Breast epithelium (tissue), 4 donors: ENCODE measurements around the gene DBNDD1. TPM values are rescaled to one million over a fixed set of nuclear protein-coding genes. Genes with fewer than 3 reads are reported as not detected.

Source experiments
- DNase-seq, 2 donors: peaks; one replicate each; pipeline ENCODE4 v3.0.0-alpha.2; 2019; ENCODE audit warnings: low spot score in 2 of 2
- H3K27ac ChIP-seq, 2 donors: fragments of 200-600 bp; sonication (generic) in 1 of 2; one replicate each; pipeline ENCODE4 v1.5.1; 2016 to 2019; ENCODE audit warnings: mild to moderate bottlenecking in 1 of 2
- H3K27me3 ChIP-seq, 2 donors: fragments of 200-600 bp; sonication (generic) in 1 of 2; one replicate each; pipeline versions ENCODE4 v1.5.1 to v1.6.0; 2017 to 2019; ENCODE audit warnings: control low read depth in 1 of 2, mild to moderate bottlenecking in 1 of 2
- H3K36me3 ChIP-seq: fragments of 200-600 bp; one replicate; pipeline ENCODE4 v1.5.1; 2019
- H3K4me1 ChIP-seq, 2 donors: fragments of 200-600 bp; sonication (generic); one replicate each; pipeline ENCODE4 v1.5.1; 2016 to 2019; ENCODE audit warnings: control low read depth in 1 of 2
- H3K4me3 ChIP-seq, 3 donors: fragments of 200-600 bp; sonication (generic); 1 replicate in 2 of 3; 2 replicates in 1 of 3; pipeline ENCODE4 v1.5.1; 2016 to 2019; ENCODE audit warnings: mild to moderate bottlenecking in 3 of 3, moderate library complexity in 2 of 3
- H3K9me3 ChIP-seq, 2 donors: fragments of 200-600 bp; sonication (generic) in 1 of 2; one replicate each; pipeline ENCODE4 v1.5.1; 2016 to 2019; ENCODE audit warnings: control low read depth in 1 of 2
- POLR2A ChIP-seq: fragments of 450-650 bp; IDR thresholded peaks from one replicate; pipeline ENCODE4 v1.6.1; 2016; ENCODE audit warnings: antibody characterized with exemption, mild to moderate bottlenecking, moderate library complexity
- POLR2AphosphoS5 ChIP-seq, 3 donors: sonication (generic); formaldehyde crosslinking; IDR thresholded peaks; one replicate each; pipeline ENCODE4 v1.6.1; 2017; ENCODE audit warnings: antibody characterized with exemption in 3 of 3
- intact Hi-C: fragments of 100-400 bp; cut with DNase I; formaldehyde crosslinking; loops from one replicate; pipeline ENCODE4 v1.15.1; 2023; ENCODE audit warnings: low total_unique reads
- total RNA-seq, 3 donors: library from RNA; depleted of rRNA; stranded (reverse); fragments of >200 nt; gene quantifications; one replicate each; pipeline ENCODE4 v1.1.0, GENCODE V29; 2016
- TF ChIP-seq, protein P1 (sequence below), 3 donors: fragments of 450-650 bp; IDR thresholded peaks; one replicate each; pipeline ENCODE4 v1.5.1; 2016 to 2017; ENCODE audit warnings: antibody characterized with exemption in 3 of 3, mild to moderate bottlenecking in 3 of 3, moderate library complexity in 3 of 3

DBNDD1 gene
- total RNA-seq, 3 donors from 2014 or later = 3.7 to 7.9 (median 6.0) TPM

DNA sequence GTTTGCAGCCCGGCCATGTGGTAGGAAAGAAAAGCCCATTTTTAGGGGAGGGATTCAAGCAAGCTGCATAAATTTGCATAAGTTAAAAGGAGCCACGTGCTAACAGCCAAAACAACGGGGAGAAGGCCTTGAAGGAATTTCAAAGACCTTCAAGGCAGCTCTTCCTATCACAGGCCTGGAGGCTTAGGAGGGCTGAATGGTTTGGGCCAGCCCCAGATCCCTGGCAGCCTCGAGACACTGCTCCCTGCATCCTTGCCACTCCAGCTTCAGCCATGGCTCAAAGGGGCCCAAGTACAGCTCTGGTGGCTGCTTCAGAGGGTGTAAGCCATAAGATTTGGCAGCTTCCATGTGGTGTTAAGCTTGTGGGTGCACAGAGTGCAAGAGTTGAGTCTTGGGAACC is 35.3 kb upstream of the DBNDD1 start:
- no peaks in the 10 kb centered on the region for H3K27me3 ChIP-seq
- peaks cover 14 to 16% of the 10 kb centered on the region in 2 donors for H3K9me3 ChIP-seq
- intact Hi-C loops = no loop called here
- no peak overlapping the region for H3K4me3 ChIP-seq
- no peaks in the 10 kb centered on the region for H3K4me1 ChIP-seq
- DNase-seq = no peak
- TF ChIP-seq, protein P1, sequence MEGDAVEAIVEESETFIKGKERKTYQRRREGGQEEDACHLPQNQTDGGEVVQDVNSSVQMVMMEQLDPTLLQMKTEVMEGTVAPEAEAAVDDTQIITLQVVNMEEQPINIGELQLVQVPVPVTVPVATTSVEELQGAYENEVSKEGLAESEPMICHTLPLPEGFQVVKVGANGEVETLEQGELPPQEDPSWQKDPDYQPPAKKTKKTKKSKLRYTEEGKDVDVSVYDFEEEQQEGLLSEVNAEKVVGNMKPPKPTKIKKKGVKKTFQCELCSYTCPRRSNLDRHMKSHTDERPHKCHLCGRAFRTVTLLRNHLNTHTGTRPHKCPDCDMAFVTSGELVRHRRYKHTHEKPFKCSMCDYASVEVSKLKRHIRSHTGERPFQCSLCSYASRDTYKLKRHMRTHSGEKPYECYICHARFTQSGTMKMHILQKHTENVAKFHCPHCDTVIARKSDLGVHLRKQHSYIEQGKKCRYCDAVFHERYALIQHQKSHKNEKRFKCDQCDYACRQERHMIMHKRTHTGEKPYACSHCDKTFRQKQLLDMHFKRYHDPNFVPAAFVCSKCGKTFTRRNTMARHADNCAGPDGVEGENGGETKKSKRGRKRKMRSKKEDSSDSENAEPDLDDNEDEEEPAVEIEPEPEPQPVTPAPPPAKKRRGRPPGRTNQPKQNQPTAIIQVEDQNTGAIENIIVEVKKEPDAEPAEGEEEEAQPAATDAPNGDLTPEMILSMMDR (IDR thresholded peaks at IDR 0.05) = no peak
- no peak for TF ChIP-seq POLR2AphosphoS5 (IDR thresholded peaks at IDR 0.05)
- TF ChIP-seq POLR2A = no peak
- no peak overlapping the region for H3K27ac ChIP-seq
- H3K36me3 ChIP-seq = no peaks in the 10 kb centered on the region

DNA sequence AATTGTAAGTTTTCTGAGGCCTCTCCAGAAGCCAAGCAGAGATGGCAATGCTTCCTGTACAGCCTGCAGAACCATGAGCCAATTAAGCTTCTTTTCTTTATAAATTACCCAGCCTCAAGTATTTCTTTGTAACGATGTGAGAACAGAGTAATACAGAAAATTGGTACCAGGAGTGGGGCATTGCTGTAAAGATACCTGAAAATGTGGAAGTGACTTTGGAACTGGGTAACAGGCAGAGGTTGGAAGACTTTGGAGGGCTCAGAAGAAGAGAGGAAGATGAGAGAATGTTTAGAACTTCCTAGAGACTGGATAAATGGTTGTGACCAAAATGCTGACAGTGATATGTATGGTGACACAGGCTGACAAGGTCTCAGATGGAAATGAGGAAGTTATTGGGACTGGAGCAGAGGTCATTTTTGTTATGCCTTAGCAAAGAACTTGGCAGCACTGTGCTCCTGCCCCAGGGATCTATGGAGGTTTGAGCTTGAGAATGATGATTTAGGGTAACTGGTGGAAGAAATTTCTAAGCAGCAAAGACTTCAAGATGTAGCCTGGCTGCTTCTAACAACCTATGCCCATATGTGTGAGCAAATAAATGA is 34.7 kb upstream of the DBNDD1 start:
- Histone ChIP-seq H3K4me3 (no peak overlapping the region), H3K9me3 (peaks cover 14 to 16% of the 10 kb centered on the region in 2 donors), H3K27me3 (no peaks in the 10 kb centered on the region), H3K27ac (no peak overlapping the region), H3K36me3 (no peaks in the 10 kb centered on the region), H3K4me1 (no peaks in the 10 kb centered on the region)
- intact Hi-C loops = no loop called here
- TF ChIP-seq POLR2AphosphoS5 (IDR thresholded peaks at IDR 0.05) (no peak), POLR2A (no peak)
- TF ChIP-seq, protein P1 (IDR thresholded peaks at IDR 0.05) = no peak
- DNase-seq = no peak

DNA sequence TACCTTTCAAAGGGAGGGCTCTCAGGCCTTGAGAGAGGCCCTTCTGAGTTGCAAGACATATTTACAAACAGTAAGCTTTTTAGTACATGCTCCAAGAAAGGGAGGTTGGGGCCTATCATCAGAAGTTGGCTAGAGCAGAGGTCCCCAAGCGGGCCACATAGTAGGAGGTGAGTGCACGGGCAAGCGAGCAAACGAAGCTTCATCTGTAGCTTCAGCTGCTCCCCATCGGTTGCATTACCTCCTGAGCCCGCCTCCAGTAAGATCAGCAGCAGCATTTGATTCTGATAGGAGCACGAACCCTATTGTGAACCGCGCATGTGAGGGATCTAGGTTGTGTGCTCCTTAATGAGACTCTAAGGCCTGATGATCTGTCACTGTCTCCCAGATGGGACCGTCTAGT is 31.7 kb upstream of the DBNDD1 start:
- TF ChIP-seq POLR2AphosphoS5 (IDR thresholded peaks at IDR 0.05) (no peak), POLR2A (no peak)
- TF ChIP-seq, protein P1 (IDR thresholded peaks at IDR 0.05) = no peak
- no peak overlapping the region for H3K27ac ChIP-seq
- H3K27me3 ChIP-seq = no peaks in the 10 kb centered on the region
- intact Hi-C loops = no loop called here
- DNase-seq = no peak
- H3K4me3 ChIP-seq = no peak overlapping the region
- no peaks in the 10 kb centered on the region for H3K36me3 ChIP-seq
- H3K9me3 ChIP-seq = peaks cover 14 to 16% of the 10 kb centered on the region in 2 donors
- peaks cover 4 to 6% of the 10 kb centered on the region in 2 donors for H3K4me1 ChIP-seq

DNA sequence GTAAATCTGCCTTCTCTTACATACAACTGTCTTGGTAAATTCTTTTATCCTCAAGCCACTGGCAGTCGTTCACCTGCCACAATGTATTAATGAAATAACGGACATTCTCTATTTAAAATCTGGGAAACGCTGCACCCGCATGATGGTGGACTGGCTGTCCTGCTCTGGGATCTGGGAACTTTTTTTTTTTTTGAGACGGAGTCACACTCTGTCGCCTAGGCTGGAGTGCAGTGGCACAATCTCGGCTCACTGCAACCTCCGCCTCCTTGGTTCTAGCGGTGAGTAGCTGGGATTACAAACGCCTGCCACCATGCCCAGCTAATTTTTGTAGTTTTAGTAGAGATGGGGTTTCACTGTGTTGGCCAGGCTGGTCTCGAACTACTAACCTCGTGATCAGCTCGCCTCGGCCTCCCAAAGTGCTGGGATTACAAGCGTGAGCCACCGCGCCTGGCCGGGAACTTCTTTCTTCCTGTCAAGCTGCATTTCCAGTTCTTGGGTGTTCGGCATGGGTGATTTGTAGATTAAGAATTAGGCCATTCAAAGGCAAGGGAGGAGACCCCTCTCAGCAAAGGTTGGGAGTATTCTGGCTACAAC is 29.6 kb upstream of the DBNDD1 start:
- H3K27me3 ChIP-seq = no peaks in the 10 kb centered on the region
- no peak for DNase-seq
- no peaks in the 10 kb centered on the region for H3K36me3 ChIP-seq
- TF ChIP-seq, protein P1 (IDR thresholded peaks at IDR 0.05) = no peak
- no peak for TF ChIP-seq POLR2A
- no peak for TF ChIP-seq POLR2AphosphoS5 (IDR thresholded peaks at IDR 0.05)
- intact Hi-C loops = no loop called here
- H3K4me1 ChIP-seq = peaks cover 4 to 6% of the 10 kb centered on the region in 2 donors
- peaks cover 0 to 3% of the 10 kb centered on the region in 2 donors for H3K9me3 ChIP-seq
- H3K27ac ChIP-seq = peak overlapping the region; percentile 75 to 78
- H3K4me3 ChIP-seq = no peak overlapping the region

DNA sequence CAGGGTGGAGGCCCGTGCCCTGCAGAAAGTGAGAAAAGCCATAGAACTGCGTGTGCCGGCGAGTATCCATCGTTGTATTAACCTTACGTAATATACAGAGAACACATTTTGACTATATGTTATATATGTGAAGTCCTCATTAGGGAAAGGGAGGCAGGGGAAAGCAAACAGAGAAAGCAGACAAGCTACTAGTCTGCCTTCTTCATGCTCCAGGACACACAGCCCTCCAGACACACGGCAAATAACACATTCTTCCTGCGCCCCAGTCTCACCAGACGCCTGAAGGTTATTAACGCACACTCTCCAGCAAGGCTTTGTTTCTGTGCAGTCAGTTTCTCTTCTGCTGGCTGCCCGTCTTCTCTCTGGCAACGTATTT is 29.1 kb upstream of the DBNDD1 start:
- H3K27ac ChIP-seq = peak overlapping the region; percentile 75 to 78
- no peaks in the 10 kb centered on the region for H3K9me3 ChIP-seq
- no peak for TF ChIP-seq POLR2AphosphoS5 (IDR thresholded peaks at IDR 0.05)
- no peak for TF ChIP-seq POLR2A
- TF ChIP-seq, protein P1 (IDR thresholded peaks at IDR 0.05) = no peak
- intact Hi-C loops = no loop called here
- DNase-seq = no peak
- H3K27me3 ChIP-seq = no peaks in the 10 kb centered on the region
- no peaks in the 10 kb centered on the region for H3K36me3 ChIP-seq
- H3K4me3 ChIP-seq = peak overlapping the region in 2 of 3 donors; percentile 39 to 63
- H3K4me1 ChIP-seq = peaks cover 4 to 6% of the 10 kb centered on the region in 2 donors
